Liver (tissue), 3 donors: ENCODE data around the gene LHFPL2.

Source experiments
- RXRA ChIP-seq, 2 donors: IDR thresholded peaks; 2 replicates each; pipeline ENCODE4 v1.6.1; 2017 to 2018; ENCODE audit warnings: antibody characterized with exemption in 2 of 2, mild to moderate bottlenecking in 1 of 2
- TAF1 ChIP-seq: conservative IDR thresholded peaks from 2 replicates; pipeline ENCODE4 v1.6.1; 2016; ENCODE audit warnings: antibody characterized with exemption, mild to moderate bottlenecking
- TF ChIP-seq, protein P1 (sequence below): fragments of 150-350 bp; IDR thresholded peaks from 2 replicates; pipeline ENCODE4 v1.5.1; 2017; ENCODE audit warnings: improper control_type of control experiment, low read depth, low read length; ENCODE audit not compliant: missing input control
- donor health status: healthy.
- donor health status: healthy.

DNA sequence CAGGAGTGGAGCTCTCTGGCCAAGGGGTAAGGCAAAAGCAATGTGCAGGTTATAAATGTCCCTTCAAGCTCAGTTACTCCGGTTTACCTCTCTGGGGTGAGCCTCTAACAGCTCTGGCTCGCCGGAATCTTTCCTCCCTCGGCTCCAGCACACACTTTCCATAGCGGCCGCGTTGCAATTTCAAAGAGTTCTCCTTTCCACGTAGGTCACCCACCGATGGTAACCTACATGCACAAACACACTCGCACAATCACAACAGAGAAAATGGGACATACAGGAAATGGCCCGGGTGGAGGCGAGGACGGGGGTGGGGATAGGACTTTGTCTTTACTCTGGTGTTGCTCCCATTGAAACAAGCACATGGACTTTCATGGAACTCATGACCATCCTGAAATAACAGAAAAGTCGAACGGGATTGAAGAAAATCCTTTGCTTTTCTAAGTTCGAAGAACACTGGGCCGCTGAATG is 1.2 kb downstream of the LHFPL2 start:
- TF ChIP-seq, protein P1, sequence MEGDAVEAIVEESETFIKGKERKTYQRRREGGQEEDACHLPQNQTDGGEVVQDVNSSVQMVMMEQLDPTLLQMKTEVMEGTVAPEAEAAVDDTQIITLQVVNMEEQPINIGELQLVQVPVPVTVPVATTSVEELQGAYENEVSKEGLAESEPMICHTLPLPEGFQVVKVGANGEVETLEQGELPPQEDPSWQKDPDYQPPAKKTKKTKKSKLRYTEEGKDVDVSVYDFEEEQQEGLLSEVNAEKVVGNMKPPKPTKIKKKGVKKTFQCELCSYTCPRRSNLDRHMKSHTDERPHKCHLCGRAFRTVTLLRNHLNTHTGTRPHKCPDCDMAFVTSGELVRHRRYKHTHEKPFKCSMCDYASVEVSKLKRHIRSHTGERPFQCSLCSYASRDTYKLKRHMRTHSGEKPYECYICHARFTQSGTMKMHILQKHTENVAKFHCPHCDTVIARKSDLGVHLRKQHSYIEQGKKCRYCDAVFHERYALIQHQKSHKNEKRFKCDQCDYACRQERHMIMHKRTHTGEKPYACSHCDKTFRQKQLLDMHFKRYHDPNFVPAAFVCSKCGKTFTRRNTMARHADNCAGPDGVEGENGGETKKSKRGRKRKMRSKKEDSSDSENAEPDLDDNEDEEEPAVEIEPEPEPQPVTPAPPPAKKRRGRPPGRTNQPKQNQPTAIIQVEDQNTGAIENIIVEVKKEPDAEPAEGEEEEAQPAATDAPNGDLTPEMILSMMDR: no peak
- TF ChIP-seq RXRA (IDR thresholded peaks at IDR 0.05) (no peak), TAF1 (no peak)
